OCI-LY7 (cell line): ENCODE data around the gene PRRC2B. TPM values are rescaled to one million over a fixed set of nuclear protein-coding genes. Genes with fewer than 3 reads are reported as not detected.

Experiments
- BruUV-seq: library from RNA; stranded (reverse); fragments of 400-500 nt; replicated peaks from 2 replicates; lab custom pipeline; 2021; lab: Mats Ljungman, UMichigan
- CTCF ChIA-PET: fragments of 300-600 bp; sonication (Branson Sonifier 250); formaldehyde crosslinking; loops from one replicate; lab custom pipeline; 2022; ENCODE audit warnings: antibody characterized with exemption; ENCODE audit not compliant: unreplicated experiment; lab: Charles Lee
- POLR2A ChIA-PET: fragments of 300-600 bp; sonication (Branson Sonifier 250); formaldehyde crosslinking; loops from one replicate; lab custom pipeline; 2022; ENCODE audit warnings: antibody characterized with exemption; lab: Charles Lee
- DNase-seq: peaks from one replicate; pipeline ENCODE4 v3.0.0-alpha.2; 2015; ENCODE audit warnings: low spot score
- H2AFZ ChIP-seq: fragments of 200-600 bp; sonication (generic), shearing (Covaris generic); 2 replicates; pipeline ENCODE4 v1.6.1; 2014; ENCODE audit warnings: mild to moderate bottlenecking, antibody characterized with exemption, low read length, moderate library complexity
- H3K27ac ChIP-seq: fragments of 200-600 bp; sonication (generic); 2 replicates; pipeline ENCODE4 v1.5.1; 2014; ENCODE audit warnings: mixed run types, low read depth, mild to moderate bottlenecking, moderate library complexity, low read length, inconsistent platforms; ENCODE audit not compliant: poor library complexity, severe bottlenecking
- H3K36me3 ChIP-seq: fragments of 200-600 bp; sonication (generic); 2 replicates; pipeline ENCODE4 v1.6.1; 2014; ENCODE audit warnings: mild to moderate bottlenecking, antibody characterized with exemption, low read length, moderate library complexity, mixed read lengths; ENCODE audit not compliant: insufficient read depth
- H3K4me1 ChIP-seq: fragments of 200-600 bp; sonication (generic); 2 replicates; pipeline ENCODE4 v1.5.1; 2014; ENCODE audit warnings: mild to moderate bottlenecking, low read length; ENCODE audit not compliant: insufficient read depth, poor library complexity, severe bottlenecking
- H3K4me2 ChIP-seq: fragments of 200-600 bp; sonication (generic); 2 replicates; pipeline ENCODE4 v1.6.1; 2014; ENCODE audit warnings: mild to moderate bottlenecking, low read length
- H3K4me3 ChIP-seq: fragments of 200-600 bp; sonication (generic); 2 replicates; pipeline ENCODE4 v1.5.1; 2014; ENCODE audit warnings: mild to moderate bottlenecking, low read depth, low read length; ENCODE audit not compliant: poor library complexity, severe bottlenecking
- H3K79me2 ChIP-seq: fragments of 200-600 bp; sonication (generic); 2 replicates; pipeline ENCODE4 v1.6.1; 2016; ENCODE audit warnings: low read depth, mild to moderate bottlenecking, low read length, moderate library complexity, mixed read lengths; ENCODE audit not compliant: insufficient read depth
- H3K9me2 ChIP-seq: fragments of 200-600 bp; sonication (generic); 2 replicates; pipeline ENCODE4 v1.6.1; 2016; ENCODE audit warnings: mild to moderate bottlenecking, low read length, mixed read lengths; ENCODE audit not compliant: insufficient read depth
- H3K9me3 ChIP-seq: fragments of 200-600 bp; sonication (generic); 2 replicates; pipeline ENCODE4 v1.6.1; 2014; ENCODE audit warnings: mild to moderate bottlenecking, mixed run types, low read length, mixed read lengths
- H4K20me1 ChIP-seq: fragments of 200-600 bp; sonication (generic); 2 replicates; pipeline ENCODE4 v1.6.1; 2014; ENCODE audit warnings: mild to moderate bottlenecking, antibody characterized with exemption, low read length, moderate library complexity, mixed read lengths; ENCODE audit not compliant: insufficient read depth
- CTCF ChIP-seq: fragments of 200-600 bp; sonication (generic); conservative IDR thresholded peaks from 2 replicates; pipeline ENCODE4 v1.5.1; 2014; ENCODE audit warnings: mild to moderate bottlenecking, antibody characterized with exemption, low read length, moderate library complexity, mixed read lengths
- EZH2phosphoT487 ChIP-seq: fragments of 200-600 bp; sonication (generic); IDR thresholded peaks from 2 replicates; pipeline ENCODE4 v1.6.1; 2018; ENCODE audit warnings: low read depth, borderline replicate concordance, mild to moderate bottlenecking, mixed run types, antibody characterized with exemption, low read length, moderate library complexity, mixed read lengths
- intact Hi-C: fragments of 100-400 bp; cut with micrococcal nuclease; formaldehyde crosslinking; loops from one replicate; pipeline ENCODE4 v1.10.0; 2022; ENCODE audit not compliant: unreplicated experiment
- total RNA-seq, 2 experiments: library from RNA; depleted of rRNA in 1 of 2; stranded (reverse); fragments of >200 nt in 1 of 2; shearing (Covaris generic) in 1 of 2; gene quantifications; 2 replicates each; pipeline ENCODE4 v1.2.3, GENCODE V29; 2014 to 2022

PRRC2B gene
- total RNA-seq, 2 experiments from 2014 or later, result 84.2 to 210 TPM

GRCh38 chr9:131522257-131523085 lies 128.6 kb downstream of the PRRC2B start:
- no peak overlapping the region for H3K4me2 ChIP-seq
- no peak for DNase-seq
- H3K9me2 ChIP-seq, result no peaks in the 10 kb centered on the region
- intact Hi-C loops, result no loop called here
- H2AFZ ChIP-seq, result no peak overlapping the region
- BruUV-seq, result no TSS peak
- no peaks in the 10 kb centered on the region for H3K4me1 ChIP-seq
- no peak overlapping the region for H3K4me3 ChIP-seq
- CTCF ChIA-PET, result no interaction called here
- no peaks in the 10 kb centered on the region for H3K79me2 ChIP-seq
- POLR2A ChIA-PET, result no interaction called here
- H3K9me3 ChIP-seq, result no peaks in the 10 kb centered on the region
- no peaks in the 10 kb centered on the region for H4K20me1 ChIP-seq
- H3K27ac ChIP-seq, result no peak overlapping the region
- no peak for TF ChIP-seq EZH2phosphoT487
- TF ChIP-seq CTCF, result no peak
- H3K36me3 ChIP-seq, result peaks cover 92% of the 10 kb centered on the region

GRCh38 chr9:131523086-131523388 lies 129.2 kb downstream of the PRRC2B start:
- H4K20me1 ChIP-seq, result no peaks in the 10 kb centered on the region
- no peak for DNase-seq
- H3K4me3 ChIP-seq, result no peak overlapping the region
- H3K9me3 ChIP-seq, result no peaks in the 10 kb centered on the region
- peaks cover 91% of the 10 kb centered on the region for H3K36me3 ChIP-seq
- intact Hi-C loops, result no loop called here
- no TSS peak for BruUV-seq
- no peak overlapping the region for H3K4me2 ChIP-seq
- H3K27ac ChIP-seq, result no peak overlapping the region
- TF ChIP-seq EZH2phosphoT487 (no peak), CTCF (no peak)
- ChIA-PET CTCF (no interaction called here), POLR2A (no interaction called here)
- H3K79me2 ChIP-seq, result no peaks in the 10 kb centered on the region
- H2AFZ ChIP-seq, result no peak overlapping the region
- H3K9me2 ChIP-seq, result no peaks in the 10 kb centered on the region
- H3K4me1 ChIP-seq, result no peaks in the 10 kb centered on the region
